ENCODE results near the gene SLC2A9.

Gene SLC2A9

DNA sequence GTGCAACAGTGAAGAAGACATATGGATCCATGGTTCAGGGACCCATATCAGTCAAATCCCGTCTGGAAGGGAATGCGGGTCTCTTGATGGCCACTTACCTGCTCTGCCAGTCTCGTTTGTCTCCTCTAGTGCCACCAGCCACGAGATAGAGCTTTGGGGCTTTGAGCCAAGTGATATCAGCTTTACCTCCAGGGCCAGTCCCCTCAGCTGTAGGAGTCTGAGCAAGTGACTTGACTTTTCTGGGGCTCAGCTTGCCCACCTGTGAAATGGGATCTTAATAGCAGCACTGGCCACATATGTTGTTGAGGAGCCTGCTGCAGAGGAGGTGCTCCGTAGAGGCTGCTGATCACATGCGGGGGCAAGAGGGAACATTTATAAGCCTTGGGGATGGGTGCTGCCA is 1.2 kb downstream of the SLC2A9 start:
- no peak for DNase-seq (ENCODE audit: low read depth)

DNA sequence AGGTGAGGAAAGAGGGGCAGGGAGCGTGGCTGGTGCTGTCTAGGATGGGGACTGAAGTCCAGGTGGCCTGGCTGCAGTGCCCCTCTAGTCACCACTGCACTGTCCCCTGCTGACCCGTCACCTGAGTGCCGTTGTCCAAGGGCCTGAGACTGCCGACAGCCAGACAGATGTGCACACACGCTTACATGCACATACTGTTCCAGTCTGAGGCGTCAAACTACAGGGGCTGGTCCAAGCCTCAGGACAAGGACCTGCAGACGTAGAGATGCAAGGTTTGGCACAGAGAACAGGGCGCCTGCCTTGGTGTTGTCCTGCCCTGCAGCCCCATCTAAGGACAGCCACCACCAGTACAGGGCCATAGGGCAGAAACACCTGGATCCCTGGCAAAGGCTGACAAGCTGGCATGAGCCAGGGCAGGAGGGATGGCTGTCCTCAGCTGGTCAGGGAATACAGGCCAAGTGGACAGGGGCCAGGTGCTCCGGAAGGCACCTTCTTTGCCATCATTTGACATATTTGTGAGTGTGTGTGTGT is 1.7 kb downstream of the SLC2A9 start:
- no peak for DNase-seq (ENCODE audit: low read depth)

DNA sequence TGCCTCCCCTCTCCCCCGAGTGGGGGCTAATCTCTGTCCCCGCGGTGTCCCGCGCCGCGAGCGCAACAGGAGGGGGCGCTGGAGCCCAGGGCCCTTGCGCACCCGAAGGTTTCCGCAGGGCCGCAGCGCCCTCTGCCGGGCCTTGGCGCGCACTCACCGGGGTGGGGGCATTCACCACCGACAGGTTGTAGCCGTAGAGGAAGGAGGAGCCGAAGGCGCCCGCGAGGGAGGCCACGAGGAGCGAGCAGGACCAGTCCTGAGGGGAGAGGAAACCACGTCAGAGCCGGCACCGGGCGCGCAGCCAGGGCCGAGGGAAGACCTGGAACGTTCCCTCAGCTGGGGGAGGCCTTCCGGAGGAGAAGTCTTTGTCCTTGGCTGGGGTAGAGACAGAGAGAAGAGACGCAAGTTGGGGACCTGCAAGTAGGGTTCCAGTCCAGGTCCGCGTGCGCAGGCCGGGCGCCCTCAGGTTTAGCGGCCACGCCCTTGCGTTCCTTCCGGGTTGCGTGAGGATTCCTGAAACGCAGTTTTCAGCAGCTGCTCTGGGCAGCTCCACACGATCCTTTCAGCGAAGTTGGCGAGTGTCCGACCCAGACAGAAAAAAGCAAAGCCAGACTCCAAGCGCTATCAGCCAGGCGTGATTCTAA is 2.4 kb downstream of the SLC2A9 start:
- peak; percentile 97 for DNase-seq (ENCODE audit: low read depth)

DNA sequence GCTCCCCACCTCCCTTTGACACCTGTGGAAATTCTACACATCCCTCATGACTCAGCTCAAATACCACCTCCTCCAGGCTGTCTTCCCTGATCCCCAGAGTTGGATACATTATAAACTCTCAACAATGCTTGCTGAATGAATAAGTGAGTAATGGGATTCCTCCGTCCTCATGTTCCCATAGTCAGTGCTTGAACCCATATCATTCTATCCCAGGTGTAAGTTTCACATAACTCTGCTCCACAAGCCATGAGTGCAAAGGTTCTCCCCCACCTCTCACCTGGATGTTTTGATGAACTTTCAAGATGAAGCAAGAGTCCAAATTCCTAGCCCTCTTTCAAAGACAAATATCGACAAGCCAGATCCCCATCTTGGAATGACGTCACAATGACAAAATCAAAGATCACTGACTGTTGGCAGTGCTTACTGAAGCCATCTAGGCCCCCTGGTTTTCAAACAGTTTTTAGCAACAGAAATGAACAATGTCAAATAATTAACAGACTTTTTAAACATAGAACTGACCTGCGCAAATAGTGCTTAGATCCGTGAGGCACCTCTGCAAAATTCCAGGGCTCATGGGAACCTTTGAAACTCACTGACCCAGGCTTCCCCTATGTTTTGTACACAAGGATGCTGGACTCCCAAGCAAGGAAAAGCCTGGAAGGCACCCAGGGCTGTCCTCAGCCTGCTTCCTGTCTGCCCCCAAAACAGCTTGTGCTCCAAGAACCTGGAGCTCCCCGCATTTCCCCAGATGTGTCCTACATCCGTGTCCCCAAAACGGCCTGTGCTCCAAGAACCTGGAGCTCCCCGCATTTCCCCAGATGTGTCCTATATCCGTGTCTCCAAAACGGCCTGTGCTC is 4.0 kb downstream of the SLC2A9 start:
- DNase-seq (ENCODE audit: low read depth): no peak

DNA sequence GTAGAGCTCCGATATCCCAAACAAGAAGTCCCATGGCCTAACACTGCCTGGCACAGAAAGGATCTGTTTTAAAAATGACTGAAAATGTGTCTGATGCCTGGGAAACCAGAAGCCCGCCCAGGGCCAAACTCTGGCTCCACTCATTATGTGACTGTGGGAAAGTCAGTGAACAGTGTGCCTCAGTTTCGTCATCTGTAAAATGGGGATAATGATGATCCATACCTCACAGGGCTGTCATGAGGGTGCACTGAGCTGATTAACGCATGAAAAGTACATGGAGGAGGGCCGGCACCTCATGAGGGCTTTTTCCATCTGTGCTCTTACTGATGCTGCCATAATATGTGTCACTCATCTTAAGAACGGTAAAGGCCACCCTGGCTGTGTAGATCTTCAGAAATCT is 5.1 kb downstream of the SLC2A9 start:
- no peak for DNase-seq (ENCODE audit: low read depth)

DNA sequence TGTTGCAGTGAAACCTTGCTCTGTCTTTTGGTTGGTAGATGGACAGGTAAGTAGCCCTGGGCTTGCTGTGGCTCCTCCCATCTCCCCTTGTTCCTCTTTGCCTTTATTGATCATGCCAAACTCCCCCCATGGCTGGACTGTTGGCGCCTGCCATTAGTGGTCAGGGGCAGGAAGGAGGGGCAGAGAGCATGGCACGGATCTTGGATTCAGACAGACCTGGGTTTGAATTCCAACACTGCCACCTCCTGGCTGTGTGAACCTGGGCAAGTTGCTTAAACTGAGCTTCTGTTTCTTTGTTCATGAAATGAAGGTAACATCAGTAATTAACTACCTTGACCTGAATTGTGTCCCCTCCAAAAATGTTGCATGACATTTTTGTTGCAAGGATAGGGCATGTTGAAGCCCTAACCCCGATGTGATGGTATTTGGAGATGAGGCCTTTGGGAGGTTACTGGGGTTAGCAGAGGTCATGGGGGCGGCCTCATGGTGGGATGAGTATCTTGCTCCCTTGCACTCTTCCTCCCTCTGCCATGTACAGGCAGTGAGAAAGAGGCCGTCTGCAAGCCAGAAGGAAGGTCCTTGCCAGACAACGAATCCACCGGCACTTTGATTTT is 6.0 kb downstream of the SLC2A9 start:
- peak; percentile 57 for DNase-seq (ENCODE audit: low read depth)

DNA sequence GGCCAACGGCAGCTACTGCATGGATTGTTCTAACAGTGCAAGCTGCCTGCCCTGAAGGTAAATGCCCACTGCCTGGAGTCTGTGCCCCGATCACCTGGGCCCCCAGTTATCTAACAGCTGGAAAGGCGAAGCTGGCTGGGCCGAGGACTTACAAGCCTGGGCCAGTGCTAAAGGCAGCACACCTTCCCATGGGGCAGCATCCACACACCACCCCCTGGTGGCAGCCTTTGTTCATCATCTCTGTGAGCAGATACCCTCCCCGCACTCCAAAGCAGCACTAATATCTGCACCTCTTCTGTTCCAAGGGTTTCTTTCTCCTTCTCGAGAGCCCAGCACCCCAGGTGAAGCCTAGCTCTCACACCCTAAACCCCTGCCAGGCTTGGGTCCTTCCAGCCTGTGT is 7.6 kb downstream of the SLC2A9 start:
- DNase-seq (ENCODE audit: low read depth): peak; percentile 39

DNA sequence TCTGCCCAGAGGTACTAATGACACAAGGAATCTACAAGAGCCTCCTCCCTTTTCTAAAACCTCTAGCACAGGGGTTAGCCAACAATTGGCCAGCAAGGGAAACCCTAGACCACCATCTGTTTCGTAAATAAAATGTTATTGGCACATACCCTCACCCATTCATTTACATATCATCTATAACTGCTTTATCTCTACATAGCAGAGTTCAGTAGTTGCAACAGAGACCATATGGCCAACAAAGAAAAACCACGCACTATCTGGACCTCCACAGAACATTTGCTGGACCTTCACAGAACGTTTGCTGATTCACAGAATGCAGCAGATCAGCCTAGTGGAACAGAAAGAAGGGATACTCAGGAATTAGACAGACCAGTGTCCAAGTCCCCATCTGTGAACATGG is 9.4 kb downstream of the SLC2A9 start:
- no peak for DNase-seq (ENCODE audit: low read depth)

DNA sequence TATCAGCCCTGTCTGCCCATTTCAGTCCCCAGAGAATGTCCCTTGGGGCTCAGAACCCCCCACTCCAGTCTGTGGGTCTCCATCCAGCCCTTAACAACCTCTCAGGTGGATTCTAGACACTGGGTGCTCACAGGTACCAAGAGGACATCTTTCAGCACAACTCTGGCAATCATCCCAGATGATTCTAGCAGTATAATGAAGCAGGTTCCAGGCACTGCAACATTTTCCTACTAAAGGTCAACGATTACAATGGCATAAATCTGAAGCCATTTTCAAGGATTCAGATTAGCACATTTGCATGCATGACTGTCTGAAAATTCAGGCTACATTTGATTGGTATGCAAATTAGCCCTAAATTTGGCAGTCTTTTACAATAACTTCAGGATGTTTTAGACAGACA is 10.0 kb downstream of the SLC2A9 start:
- DNase-seq (ENCODE audit: low read depth): no peak

DNA sequence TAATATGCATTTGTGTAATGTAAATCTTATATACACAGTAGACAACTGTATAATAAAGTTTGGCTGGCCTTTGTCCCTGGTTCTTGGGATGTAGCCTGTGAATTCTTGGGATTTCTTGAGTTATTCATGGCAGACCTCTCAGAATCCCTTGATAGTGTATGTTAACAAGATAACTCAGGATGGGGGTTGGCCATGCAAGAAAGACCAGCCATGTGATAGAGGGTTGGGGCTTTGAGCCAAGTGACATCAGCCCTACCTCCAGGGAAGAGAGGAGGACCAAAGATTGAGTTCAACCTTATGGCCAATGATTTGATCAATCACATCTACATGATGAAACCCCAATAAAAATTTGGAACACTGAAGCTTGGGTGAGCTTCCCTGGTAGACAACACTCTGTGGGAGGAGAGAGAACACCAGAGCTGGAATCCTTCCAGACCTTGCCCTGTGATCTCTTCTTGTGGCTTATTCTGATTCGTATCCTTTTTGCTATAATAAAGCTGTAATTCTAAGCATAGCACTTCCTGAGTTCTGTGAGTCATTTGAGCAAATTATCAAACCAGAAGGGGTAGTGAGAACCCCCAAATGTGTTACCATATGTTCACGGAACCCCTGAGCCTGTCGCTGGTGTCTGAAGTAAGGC is 11.3 kb downstream of the SLC2A9 start:
- DNase-seq (ENCODE audit: low read depth): no peak

DNA sequence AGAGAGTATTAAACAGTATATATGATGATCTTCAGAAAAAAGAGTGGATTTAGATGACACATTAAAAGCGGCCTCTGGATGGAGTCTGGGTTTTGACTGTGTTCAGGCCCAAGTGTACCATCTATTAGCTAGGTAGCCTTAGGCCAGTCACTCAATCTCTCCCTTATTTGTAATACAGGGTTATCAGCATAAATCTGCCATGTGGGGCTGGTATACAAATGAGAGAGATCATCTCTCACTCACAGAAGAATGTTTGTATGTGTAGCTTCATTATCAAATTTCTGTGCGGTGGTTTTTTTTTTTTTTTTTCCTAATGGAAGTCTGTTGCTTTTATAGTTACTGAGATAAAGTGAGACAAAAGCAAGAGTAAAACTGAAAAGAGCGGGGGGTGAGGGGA is 12.7 kb downstream of the SLC2A9 start:
- DNase-seq (ENCODE audit: low read depth): no peak

DNA sequence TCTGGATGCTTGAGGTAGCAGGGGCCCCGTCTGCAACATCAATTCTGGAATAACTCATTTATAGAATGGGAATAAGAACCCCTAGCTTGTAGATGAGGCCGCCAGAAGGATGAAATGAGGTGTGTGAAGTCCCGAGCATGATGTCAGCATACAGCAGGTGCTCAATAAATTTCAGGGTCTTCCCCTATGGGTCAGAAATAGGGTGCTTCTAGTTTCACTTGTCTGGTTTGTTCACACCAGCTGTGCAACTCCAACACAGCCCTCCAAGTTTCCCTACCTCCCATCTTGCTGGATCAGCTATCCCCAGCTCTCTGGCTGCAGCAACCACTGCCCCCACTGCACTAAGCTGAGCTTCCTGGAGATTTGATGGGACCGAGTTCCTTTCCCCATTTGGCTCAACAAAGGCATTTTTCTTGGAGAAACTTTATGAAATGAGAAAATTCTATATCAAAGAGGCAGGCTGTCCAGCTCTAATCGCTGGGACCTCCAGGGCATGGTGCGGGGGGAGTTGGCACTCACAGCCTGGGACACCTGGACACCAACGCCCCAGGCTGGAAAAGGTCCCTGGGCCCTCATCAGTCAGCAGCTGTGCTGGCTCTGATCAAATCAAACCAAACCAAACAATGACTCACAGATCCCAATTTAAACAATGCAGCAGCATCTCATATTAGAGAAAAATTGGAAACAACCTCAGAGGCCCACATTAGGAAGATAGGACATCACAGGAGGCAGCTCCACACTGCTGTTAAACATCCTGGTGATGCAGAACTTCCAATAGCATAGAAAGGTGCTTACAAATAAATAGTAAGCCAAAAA is 13.3 kb downstream of the SLC2A9 start:
- peak; percentile 41 for DNase-seq (ENCODE audit: low read depth)

DNA sequence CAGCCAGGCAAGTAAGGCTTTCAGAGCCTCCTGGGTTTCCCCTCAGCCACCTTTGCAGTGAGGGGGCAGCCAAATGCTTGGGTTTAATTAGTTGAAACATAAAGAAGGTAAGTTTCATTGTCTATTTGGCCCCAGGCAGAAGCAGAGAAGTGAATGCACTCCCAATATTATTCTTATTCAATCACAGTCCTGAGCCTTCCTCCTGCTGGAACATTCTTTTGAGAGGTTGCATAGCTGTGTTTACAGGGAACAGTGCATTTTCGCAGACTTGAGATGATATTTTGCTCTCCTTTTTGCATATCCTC is 13.9 kb downstream of the SLC2A9 start:
- DNase-seq (ENCODE audit: low read depth): no peak

DNA sequence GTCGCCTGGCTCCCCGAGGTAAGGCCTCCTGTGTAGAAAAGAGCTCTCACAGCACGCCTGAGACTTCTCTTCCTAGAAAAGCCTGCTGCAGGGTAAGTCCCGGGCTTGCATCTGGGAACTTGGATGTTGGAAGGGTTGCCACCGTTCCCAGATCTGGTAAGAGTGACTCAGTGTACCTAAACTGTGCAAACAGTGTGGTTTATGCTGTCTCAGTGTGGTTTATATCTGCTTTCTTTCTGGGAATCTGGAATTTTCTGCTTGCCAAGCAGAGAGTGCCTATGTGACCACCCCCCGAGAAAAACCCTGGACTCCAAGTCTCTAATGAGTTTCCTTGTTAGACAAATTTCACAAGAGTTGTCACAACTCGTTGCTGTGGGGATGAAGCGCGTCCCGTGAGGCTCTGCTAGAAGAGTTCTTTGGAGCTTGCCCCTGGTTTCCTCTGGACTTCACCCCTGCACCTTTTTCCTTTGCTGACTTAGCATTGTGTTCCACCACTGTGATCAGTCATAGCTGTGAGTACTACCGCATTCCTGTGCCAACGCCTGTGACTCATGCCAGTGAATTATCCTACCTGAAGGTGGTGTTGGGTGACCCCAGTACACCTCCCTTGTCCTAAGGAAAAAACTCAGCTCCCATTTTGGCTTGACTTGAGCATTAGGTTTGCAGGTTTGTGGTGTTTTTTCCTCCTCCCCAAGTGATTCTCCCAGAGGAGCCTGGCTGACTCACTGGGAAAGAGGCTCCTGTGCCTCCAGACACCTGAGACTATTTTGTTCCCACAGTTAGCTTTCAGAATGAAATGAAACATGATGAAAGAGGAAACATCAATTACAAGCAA is 14.5 kb downstream of the SLC2A9 start:
- no peak for DNase-seq (ENCODE audit: low read depth)

DNA sequence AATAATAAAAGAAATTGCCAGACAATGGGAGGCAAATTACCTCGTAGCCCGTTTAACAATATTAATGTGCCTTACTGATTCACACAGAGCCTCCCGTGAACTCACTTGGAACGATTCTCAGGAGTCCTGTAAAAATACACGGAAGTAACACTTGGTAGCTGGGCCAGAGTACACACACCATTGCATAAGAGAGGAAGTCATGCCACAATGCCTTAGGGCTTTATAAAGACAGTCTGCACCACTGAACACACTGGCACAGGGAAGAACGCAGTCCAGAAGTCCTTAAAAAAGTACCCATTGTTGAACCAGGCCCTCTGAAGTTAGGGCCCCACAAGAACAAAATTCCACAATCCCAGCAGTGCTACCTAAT is 15.1 kb downstream of the SLC2A9 start:
- peak; percentile 81 for DNase-seq (ENCODE audit: low read depth)

DNA sequence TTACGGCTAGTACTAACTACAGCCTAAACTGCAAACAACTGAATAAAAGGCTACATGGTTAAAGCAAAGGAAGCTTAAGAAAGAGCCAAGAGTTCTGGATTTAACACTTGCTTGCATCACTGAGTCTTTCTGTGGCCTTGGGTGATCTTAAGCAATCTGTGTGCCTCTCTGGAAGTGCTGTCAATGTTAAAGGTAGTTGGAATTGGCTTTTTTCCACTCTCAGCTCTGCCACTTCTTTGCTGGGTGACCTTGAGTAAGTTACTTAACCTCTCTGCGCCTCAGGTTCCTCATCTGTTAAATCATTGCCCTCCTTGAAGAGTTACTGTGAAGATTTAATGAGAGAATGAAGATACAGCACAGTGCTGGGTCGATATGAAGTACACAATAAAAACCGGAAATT is 15.7 kb downstream of the SLC2A9 start:
- no peak for DNase-seq (ENCODE audit: low read depth)

DNA sequence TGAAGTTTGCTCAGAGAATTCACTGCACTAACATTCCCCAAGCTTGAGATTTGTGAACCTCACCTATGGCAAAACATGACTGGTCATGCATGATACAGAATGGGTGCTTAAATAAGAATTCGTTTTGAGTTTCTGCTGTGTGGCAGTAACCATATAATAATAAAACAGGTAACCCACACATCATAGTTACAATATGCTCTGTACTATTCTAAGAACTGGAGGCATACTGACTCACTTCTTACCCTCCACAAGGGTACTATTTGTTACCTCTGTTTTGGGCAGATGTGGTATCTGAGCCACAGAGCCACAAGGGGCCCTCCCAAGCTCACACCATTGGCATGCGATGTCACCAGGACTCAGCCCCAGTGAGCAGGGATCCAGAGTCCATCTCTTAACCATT is 17.6 kb downstream of the SLC2A9 start:
- DNase-seq (ENCODE audit: low read depth): no peak

DNA sequence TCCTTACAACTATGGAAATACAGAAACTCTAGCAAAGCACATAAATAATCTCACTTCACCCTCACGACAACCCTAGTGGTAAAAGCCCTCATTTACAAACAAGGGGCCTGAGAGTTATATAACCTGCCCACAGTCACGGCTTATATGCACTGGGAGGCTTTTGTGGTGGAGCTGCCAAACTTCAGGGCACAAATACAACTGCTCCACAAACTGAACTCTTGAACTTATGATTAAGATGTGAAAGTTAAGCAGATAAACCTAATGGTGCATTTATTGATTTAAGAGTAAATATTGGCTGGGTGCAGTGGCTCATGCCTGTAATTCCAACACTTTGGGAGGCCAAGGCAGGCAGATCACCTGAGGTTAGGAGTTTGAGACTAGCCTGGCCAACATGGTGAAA is 19.0 kb downstream of the SLC2A9 start:
- DNase-seq (ENCODE audit: low read depth): no peak

DNA sequence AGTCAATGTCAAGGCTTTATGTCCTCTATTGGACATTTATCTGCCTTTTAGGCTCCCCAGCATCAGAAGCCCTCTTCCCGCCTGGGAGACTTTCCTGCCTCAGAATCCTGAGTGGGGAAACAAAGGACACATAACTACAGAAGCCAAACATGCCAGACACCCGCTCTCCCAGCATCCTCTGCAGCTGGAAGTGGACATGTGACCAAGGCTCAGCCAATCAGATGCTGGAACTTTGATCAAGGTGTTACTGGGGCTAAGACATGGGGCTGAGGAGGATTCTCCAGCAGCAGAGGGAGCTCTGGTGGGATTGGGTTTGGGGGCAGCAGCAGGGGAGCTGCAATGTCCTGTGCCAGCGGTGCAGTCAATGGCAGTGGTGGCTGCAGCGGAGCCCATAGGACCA is 19.5 kb downstream of the SLC2A9 start:
- no peak for DNase-seq (ENCODE audit: low read depth)

DNA sequence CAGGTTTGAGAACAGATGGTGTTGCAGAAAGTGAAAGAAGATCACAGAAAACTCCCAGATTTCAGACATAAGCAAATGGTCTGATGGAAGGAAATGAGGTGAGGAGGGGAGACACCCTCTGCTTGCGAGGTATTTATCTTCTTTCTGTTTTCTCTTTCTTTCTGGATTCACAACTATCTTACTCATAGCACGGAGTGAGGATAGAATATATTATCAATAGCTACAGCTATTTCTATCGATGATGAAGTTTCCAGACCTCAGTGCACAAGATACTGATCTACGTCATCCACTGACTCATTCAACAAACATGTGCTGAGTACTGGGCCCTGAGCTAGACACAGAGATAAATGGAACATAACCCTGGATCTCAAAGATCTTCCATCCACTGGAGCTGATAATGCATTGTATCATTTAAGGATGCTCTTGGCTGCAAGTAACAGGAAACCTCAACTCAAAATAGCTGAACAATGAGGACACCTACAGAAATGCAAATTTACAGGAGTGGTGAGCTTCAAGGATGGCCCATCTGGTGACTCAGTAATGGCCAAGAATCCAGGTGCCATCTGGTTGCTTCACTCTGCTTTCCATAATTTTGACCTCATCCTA is 21.2 kb downstream of the SLC2A9 start:
- DNase-seq (ENCODE audit: low read depth): peak; percentile 62

DNA sequence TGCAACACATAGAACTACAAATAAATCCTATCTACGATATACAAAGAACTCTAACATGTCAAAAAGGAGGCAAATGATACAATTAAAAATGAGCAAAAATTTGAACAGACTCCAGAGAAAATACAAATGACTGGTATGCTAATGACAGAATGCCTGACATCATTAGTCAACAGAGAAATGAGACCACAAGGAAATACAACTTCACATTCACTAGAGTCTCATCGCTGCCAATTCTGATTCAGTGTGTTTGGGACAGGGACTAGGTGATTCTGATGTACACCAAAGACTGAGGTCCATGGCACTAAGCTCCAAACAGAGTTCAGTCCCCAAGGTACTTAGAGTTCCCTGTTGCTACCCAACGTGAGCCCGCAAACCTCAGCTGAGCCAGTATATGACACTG is 23.4 kb downstream of the SLC2A9 start:
- peak; percentile 71 for DNase-seq (ENCODE audit: low read depth)
